HepG2 (cell line): ENCODE results near the gene LENG1. TPM values are rescaled to one million over a fixed set of nuclear protein-coding genes. Genes with fewer than 3 reads are reported as not detected.
A peak's percentile ranks its signal among the peaks of the same experiment; 100 is the strongest.

ENCODE experiments used
- CHD4 ChIP-seq: fragments of 200-600 bp; sonication (generic); IDR thresholded peaks from 2 replicates; pipeline ENCODE4 v1.7.0; 2017; ENCODE audit warnings: mild to moderate bottlenecking, low read length, borderline replicate concordance
- POLR2A ChIP-seq, 2 experiments: IDR thresholded peaks; 2 replicates each; pipeline ENCODE4 v1.6.1; 2011; ENCODE audit warnings: low read depth in 2 of 2, low read length in 2 of 2, mild to moderate bottlenecking in 1 of 2, moderate library complexity in 1 of 2; ENCODE audit not compliant: insufficient read depth in 1 of 2
- RCOR2 ChIP-seq: IDR thresholded peaks from 2 replicates; pipeline ENCODE4 v1.6.1; 2016; ENCODE audit warnings: missing biosample characterization, missing genetic modification reagents
- RELA ChIP-seq: sonication (generic); formaldehyde crosslinking; IDR thresholded peaks from 2 replicates; pipeline ENCODE4 v1.4.0; 2020; ENCODE audit warnings: missing genetic modification reagents
- SOX6 ChIP-seq, 2 experiments: fragments of 450-650 bp in 1 of 2; sonication (generic) in 1 of 2; formaldehyde crosslinking in 1 of 2; IDR thresholded peaks; 2 replicates each; pipeline versions ENCODE4 v1.4.0 to v1.6.1; 2017 to 2020; ENCODE audit warnings: antibody characterized with exemption in 1 of 2, mild to moderate bottlenecking in 1 of 2, missing genetic modification reagents in 1 of 2
- SRSF9 ChIP-seq: fragments of 200-400 bp; formaldehyde crosslinking; IDR thresholded peaks from 2 replicates; pipeline ENCODE4 v1.6.1; 2018; ENCODE audit warnings: borderline replicate concordance, mild to moderate bottlenecking, low read depth, low read length; ENCODE audit not compliant: insufficient read depth, poor library complexity, severe bottlenecking
- TBP ChIP-seq: sonication (generic); formaldehyde crosslinking; IDR thresholded peaks from 2 replicates; pipeline ENCODE4 v1.5.0; 2020; ENCODE audit warnings: missing genetic modification reagents
- ZBTB3 ChIP-seq: sonication (generic); formaldehyde crosslinking; IDR thresholded peaks from 2 replicates; pipeline ENCODE4 v1.4.0; 2020; ENCODE audit warnings: low read depth, mild to moderate bottlenecking, moderate library complexity, missing genetic modification reagents, borderline replicate concordance
- ZNF143 ChIP-seq: sonication (generic); formaldehyde crosslinking; IDR thresholded peaks from 2 replicates; pipeline ENCODE4 v1.4.0; 2020; ENCODE audit warnings: missing genetic modification reagents
- ZNF230 ChIP-seq: sonication (generic); formaldehyde crosslinking; IDR thresholded peaks from 2 replicates; pipeline ENCODE4 v1.4.0; 2020; ENCODE audit warnings: mild to moderate bottlenecking, missing genetic modification reagents
- ZNF234 ChIP-seq: sonication (generic); formaldehyde crosslinking; conservative IDR thresholded peaks from 2 replicates; pipeline ENCODE4 v1.5.1; 2020; ENCODE audit warnings: mild to moderate bottlenecking, missing genetic modification reagents
- ZNF530 ChIP-seq: sonication (generic); formaldehyde crosslinking; IDR thresholded peaks from 2 replicates; pipeline ENCODE4 v1.5.0; 2020; ENCODE audit warnings: low read depth, mild to moderate bottlenecking, missing genetic modification reagents
- ZNF557 ChIP-seq: sonication (generic); formaldehyde crosslinking; IDR thresholded peaks from 2 replicates; pipeline ENCODE4 v1.4.0; 2020; ENCODE audit warnings: missing genetic modification reagents
- ZNF616 ChIP-seq: sonication (generic); formaldehyde crosslinking; IDR thresholded peaks from 2 replicates; pipeline ENCODE4 v1.5.0; 2020; ENCODE audit warnings: low read depth, mild to moderate bottlenecking, missing genetic modification reagents
- ZNF737 ChIP-seq: sonication (generic); formaldehyde crosslinking; IDR thresholded peaks from 2 replicates; pipeline ENCODE4 v1.5.0; 2020; ENCODE audit warnings: missing genetic modification reagents, mild to moderate bottlenecking, borderline replicate concordance
- ZSCAN22 ChIP-seq: sonication (generic); formaldehyde crosslinking; IDR thresholded peaks from 2 replicates; pipeline ENCODE4 v1.4.0; 2020; ENCODE audit warnings: mild to moderate bottlenecking, missing genetic modification reagents
- polyA plus RNA-seq, 8 experiments: library from polyadenylated mRNA; depleted of rRNA in 3 of 8; stranded (reverse) in 7 of 8; unstranded in 1 of 8; fragments of >200 nt; fragmentation: Illumina TruSeq in 4 of 8; extraction: Trizol in 4 of 8; gene quantifications; 2 replicates each; pipeline versions ENCODE4 v1.2.1 to v1.2.3, GENCODE V29; 2011 to 2016; ENCODE audit warnings: low read depth in 4 of 8, missing spikeins in 1 of 8, mixed read lengths in 1 of 8; ENCODE audit not compliant: insufficient read depth in 1 of 8
- total RNA-seq, 5 experiments: library from RNA; depleted of rRNA; stranded (reverse); fragments of >200 nt; fragmentation: Illumina TruSeq; extraction: Trizol; gene quantifications; 2 replicates each; pipeline ENCODE4 v1.2.3, GENCODE V29; 2016; ENCODE audit warnings: low read depth in 1 of 5
- TF ChIP-seq, protein P1 (sequence below): sonication (generic); formaldehyde crosslinking; IDR thresholded peaks from 2 replicates; pipeline ENCODE4 v1.5.0; 2020; ENCODE audit warnings: mild to moderate bottlenecking, missing genetic modification reagents, moderate library complexity
- TF ChIP-seq, protein P2 (sequence below): sonication (generic); formaldehyde crosslinking; conservative IDR thresholded peaks from 2 replicates; pipeline ENCODE4 v1.8.0; 2022; ENCODE audit warnings: low read depth, missing genetic modification reagents
- TF ChIP-seq, protein P3 (sequence below): sonication (generic); formaldehyde crosslinking; IDR thresholded peaks from 2 replicates; pipeline ENCODE4 v1.5.1; 2020; ENCODE audit warnings: missing genetic modification reagents, mild to moderate bottlenecking, borderline replicate concordance
- TF ChIP-seq, protein P4 (sequence below): sonication (generic); formaldehyde crosslinking; IDR thresholded peaks from 2 replicates; pipeline ENCODE4 v1.4.0; 2020; ENCODE audit warnings: missing genetic modification reagents
- TF ChIP-seq, protein P5 (sequence below): sonication (generic); formaldehyde crosslinking; IDR thresholded peaks from 2 replicates; pipeline ENCODE4 v1.8.1; 2023; ENCODE audit warnings: missing genetic modification reagents, inconsistent platforms, borderline replicate concordance

The LENG1 gene
- total and polyA plus RNA-seq, 2 of the 13 experiments (the other 11 are each of a cell fraction or from before 2014, with no cell fraction given), result 1.8 to 3.8 TPM

DNA sequence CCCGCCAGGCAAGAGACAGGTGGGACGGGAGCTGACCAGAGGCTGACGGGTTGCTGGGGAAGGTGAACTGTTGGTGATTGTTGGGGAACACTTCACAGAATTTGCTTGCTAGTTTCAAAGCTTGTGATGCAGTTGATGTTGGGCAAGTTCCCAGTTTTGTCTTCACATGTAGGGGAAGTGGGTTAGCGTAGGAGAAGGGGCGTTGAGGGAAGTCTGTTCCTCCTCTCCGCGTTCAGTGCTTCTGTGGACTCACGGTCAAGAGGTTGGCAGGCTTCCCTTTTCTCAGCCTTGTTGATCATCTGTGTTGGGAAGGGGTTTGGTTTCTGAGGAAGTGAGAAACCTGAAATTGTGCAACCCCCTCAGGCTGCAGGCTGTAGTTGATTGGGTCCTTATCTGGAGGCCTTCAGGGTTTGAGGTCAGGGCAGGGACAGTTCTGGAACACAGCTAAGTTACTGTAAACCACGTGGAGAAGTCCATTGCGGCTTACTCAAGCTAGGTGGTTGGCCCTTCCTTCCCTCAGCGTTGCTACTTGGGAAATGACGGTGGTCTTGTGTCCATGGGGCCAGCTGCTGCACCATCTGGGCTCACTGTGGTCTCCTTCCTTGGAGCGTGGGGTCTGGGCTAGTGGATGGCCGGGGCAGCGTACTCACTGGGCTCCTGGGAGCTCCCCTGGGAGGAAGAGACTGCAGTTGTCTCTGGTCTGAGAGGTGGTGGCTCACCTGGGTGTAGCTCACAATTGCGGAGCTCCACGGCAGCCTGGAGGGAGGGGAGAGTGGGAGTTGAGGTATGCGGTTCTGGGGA is 48.7 kb upstream of the LENG1 start (continued):
- TF ChIP-seq, protein P1, sequence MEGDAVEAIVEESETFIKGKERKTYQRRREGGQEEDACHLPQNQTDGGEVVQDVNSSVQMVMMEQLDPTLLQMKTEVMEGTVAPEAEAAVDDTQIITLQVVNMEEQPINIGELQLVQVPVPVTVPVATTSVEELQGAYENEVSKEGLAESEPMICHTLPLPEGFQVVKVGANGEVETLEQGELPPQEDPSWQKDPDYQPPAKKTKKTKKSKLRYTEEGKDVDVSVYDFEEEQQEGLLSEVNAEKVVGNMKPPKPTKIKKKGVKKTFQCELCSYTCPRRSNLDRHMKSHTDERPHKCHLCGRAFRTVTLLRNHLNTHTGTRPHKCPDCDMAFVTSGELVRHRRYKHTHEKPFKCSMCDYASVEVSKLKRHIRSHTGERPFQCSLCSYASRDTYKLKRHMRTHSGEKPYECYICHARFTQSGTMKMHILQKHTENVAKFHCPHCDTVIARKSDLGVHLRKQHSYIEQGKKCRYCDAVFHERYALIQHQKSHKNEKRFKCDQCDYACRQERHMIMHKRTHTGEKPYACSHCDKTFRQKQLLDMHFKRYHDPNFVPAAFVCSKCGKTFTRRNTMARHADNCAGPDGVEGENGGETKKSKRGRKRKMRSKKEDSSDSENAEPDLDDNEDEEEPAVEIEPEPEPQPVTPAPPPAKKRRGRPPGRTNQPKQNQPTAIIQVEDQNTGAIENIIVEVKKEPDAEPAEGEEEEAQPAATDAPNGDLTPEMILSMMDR (CRISPR knock-in tag), result no peak
- TF ChIP-seq, protein P2, sequence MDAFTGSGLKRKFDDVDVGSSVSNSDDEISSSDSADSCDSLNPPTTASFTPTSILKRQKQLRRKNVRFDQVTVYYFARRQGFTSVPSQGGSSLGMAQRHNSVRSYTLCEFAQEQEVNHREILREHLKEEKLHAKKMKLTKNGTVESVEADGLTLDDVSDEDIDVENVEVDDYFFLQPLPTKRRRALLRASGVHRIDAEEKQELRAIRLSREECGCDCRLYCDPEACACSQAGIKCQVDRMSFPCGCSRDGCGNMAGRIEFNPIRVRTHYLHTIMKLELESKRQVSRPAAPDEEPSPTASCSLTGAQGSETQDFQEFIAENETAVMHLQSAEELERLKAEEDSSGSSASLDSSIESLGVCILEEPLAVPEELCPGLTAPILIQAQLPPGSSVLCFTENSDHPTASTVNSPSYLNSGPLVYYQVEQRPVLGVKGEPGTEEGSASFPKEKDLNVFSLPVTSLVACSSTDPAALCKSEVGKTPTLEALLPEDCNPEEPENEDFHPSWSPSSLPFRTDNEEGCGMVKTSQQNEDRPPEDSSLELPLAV, result no peak
- TF ChIP-seq SOX6 (IDR thresholded peaks at IDR 0.05) (no peak), SOX6 (CRISPR knock-in tag; IDR thresholded peaks at IDR 0.05) (no peak), ZNF230 (CRISPR knock-in tag) (no peak), RELA (CRISPR knock-in tag) (no peak), ZNF557 (CRISPR knock-in tag) (no peak), ZSCAN22 (CRISPR knock-in tag) (no peak), ZNF234 (CRISPR knock-in tag) (no peak), ZNF143 (no peak), ZNF616 (CRISPR knock-in tag) (no peak), TBP (no peak), CHD4 (no peak), ZNF737 (CRISPR knock-in tag) (no peak), ZBTB3 (CRISPR knock-in tag) (no peak), ZNF530 (no peak), POLR2A (IDR thresholded peaks at IDR 0.05; ENCODE audit: insufficient read depth in 1 of 2, low read depth in 2 of 2, low read length in 2 of 2) (peak; percentile 70 to 83), RCOR2 (no peak), SRSF9 (no peak)
- TF ChIP-seq, protein P3, sequence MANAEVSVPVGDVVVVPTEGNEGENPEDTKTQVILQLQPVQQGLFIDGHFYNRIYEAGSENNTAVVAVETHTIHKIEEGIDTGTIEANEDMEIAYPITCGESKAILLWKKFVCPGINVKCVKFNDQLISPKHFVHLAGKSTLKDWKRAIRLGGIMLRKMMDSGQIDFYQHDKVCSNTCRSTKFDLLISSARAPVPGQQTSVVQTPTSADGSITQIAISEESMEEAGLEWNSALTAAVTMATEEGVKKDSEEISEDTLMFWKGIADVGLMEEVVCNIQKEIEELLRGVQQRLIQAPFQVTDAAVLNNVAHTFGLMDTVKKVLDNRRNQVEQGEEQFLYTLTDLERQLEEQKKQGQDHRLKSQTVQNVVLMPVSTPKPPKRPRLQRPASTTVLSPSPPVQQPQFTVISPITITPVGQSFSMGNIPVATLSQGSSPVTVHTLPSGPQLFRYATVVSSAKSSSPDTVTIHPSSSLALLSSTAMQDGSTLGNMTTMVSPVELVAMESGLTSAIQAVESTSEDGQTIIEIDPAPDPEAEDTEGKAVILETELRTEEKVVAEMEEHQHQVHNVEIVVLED, result no peak
- TF ChIP-seq, protein P4, sequence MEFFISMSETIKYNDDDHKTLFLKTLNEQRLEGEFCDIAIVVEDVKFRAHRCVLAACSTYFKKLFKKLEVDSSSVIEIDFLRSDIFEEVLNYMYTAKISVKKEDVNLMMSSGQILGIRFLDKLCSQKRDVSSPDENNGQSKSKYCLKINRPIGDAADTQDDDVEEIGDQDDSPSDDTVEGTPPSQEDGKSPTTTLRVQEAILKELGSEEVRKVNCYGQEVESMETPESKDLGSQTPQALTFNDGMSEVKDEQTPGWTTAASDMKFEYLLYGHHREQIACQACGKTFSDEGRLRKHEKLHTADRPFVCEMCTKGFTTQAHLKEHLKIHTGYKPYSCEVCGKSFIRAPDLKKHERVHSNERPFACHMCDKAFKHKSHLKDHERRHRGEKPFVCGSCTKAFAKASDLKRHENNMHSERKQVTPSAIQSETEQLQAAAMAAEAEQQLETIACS (CRISPR knock-in tag), result no peak
- TF ChIP-seq, protein P5, sequence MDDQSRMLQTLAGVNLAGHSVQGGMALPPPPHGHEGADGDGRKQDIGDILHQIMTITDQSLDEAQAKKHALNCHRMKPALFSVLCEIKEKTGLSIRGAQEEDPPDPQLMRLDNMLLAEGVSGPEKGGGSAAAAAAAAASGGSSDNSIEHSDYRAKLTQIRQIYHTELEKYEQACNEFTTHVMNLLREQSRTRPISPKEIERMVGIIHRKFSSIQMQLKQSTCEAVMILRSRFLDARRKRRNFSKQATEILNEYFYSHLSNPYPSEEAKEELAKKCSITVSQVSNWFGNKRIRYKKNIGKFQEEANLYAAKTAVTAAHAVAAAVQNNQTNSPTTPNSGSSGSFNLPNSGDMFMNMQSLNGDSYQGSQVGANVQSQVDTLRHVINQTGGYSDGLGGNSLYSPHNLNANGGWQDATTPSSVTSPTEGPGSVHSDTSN (CRISPR knock-in tag), result no peak
